ENCODE data around the gene MFNG.

Gene MFNG

GRCh38 chr22:37420686-37421467 is 65.3 kb downstream of the MFNG start:
- no peak for DNase-seq

GRCh38 chr22:37419969-37420685 is 66.1 kb downstream of the MFNG start:
- no peak for DNase-seq

GRCh38 chr22:37419370-37419968 is 66.7 kb downstream of the MFNG start:
- no peak for DNase-seq
